ENCODE measurements around the gene ASPN. TPM values are rescaled to one million over a fixed set of nuclear protein-coding genes. Genes with fewer than 3 reads are reported as not detected.

The ASPN gene
- total RNA-seq, 4 donors from 2014 or later, result 3.3 to 18.4 (median 5.5) TPM

- Histone ChIP-seq H3K27me3 (no peaks in the 10 kb centered on the region), H3K36me3 (no peaks in the 10 kb centered on the region), H3K27ac (no peak overlapping the region), H3K4me1 (peaks cover 0 to 26% (median 6%) of the 10 kb centered on the region in 4 donors), H3K9me3 (no peaks in the 10 kb centered on the region), H3K4me3 (no peak overlapping the region)
- WGBS, 2 donors, result 70 to 92% methylated on average over 1 of the region's 1 CpG
- TF ChIP-seq EP300 (IDR thresholded peaks at IDR 0.05), result no peak
- TF ChIP-seq POLR2A (IDR thresholded peaks at IDR 0.05), result no peak
- TF ChIP-seq CTCF (IDR thresholded peaks at IDR 0.05), result no peak
- DNase-seq (ENCODE audit: low spot score in 2 of 2), result no peak
These were observed 5.3 kb downstream of the ASPN start for GRCh38 chr9:92476962-92477361.

- 77 to 80% methylated on average over 3 of the region's 3 CpGs for WGBS, 2 donors
These were observed 7.7 kb downstream of the ASPN start for GRCh38 chr9:92474587-92474986.

GRCh38 chr9:92468206-92468605 is 14.1 kb downstream of the ASPN start:
- 86 to 95% methylated on average over 2 of the region's 2 CpGs for WGBS, 2 donors
- Histone ChIP-seq H3K27ac (no peak overlapping the region), H3K27me3 (no peaks in the 10 kb centered on the region), H3K36me3 (no peaks in the 10 kb centered on the region), H3K4me1 (peaks cover 0 to 5% (median 0%) of the 10 kb centered on the region in 4 donors), H3K4me3 (no peak overlapping the region), H3K9me3 (no peaks in the 10 kb centered on the region)
- TF ChIP-seq POLR2A (IDR thresholded peaks at IDR 0.05) (no peak), EP300 (IDR thresholded peaks at IDR 0.05) (no peak), CTCF (IDR thresholded peaks at IDR 0.05) (no peak)
- DNase-seq (ENCODE audit: low spot score in 2 of 2), result no peak

More at GRCh38 chr9:92474587-92474986, 7.7 kb downstream of the ASPN start:
- Histone ChIP-seq H3K36me3 (no peaks in the 10 kb centered on the region), H3K4me1 (peaks cover 0 to 6% (median 2%) of the 10 kb centered on the region in 4 donors), H3K9me3 (no peaks in the 10 kb centered on the region), H3K4me3 (no peak overlapping the region), H3K27me3 (no peaks in the 10 kb centered on the region), H3K27ac (no peak overlapping the region)
- TF ChIP-seq EP300 (IDR thresholded peaks at IDR 0.05) (no peak), CTCF (IDR thresholded peaks at IDR 0.05) (no peak), POLR2A (IDR thresholded peaks at IDR 0.05) (no peak)
- DNase-seq (ENCODE audit: low spot score in 2 of 2), result no peak

GRCh38 chr9:92467511-92467910 is 14.8 kb downstream of the ASPN start:
- Histone ChIP-seq H3K4me1 (peaks cover 0 to 5% (median 0%) of the 10 kb centered on the region in 4 donors), H3K27me3 (no peaks in the 10 kb centered on the region), H3K4me3 (no peak overlapping the region), H3K36me3 (no peaks in the 10 kb centered on the region), H3K27ac (no peak overlapping the region), H3K9me3 (no peaks in the 10 kb centered on the region)
- WGBS, 2 donors, result 82 to 88% methylated on average over 2 of the region's 2 CpGs
- TF ChIP-seq POLR2A (IDR thresholded peaks at IDR 0.05) (no peak), EP300 (IDR thresholded peaks at IDR 0.05) (no peak), CTCF (IDR thresholded peaks at IDR 0.05) (no peak)
- no peak for DNase-seq (ENCODE audit: low spot score in 2 of 2)

- TF ChIP-seq POLR2A (IDR thresholded peaks at IDR 0.05) (no peak), CTCF (IDR thresholded peaks at IDR 0.05) (no peak), EP300 (IDR thresholded peaks at IDR 0.05) (no peak)
- Histone ChIP-seq H3K27ac (no peak overlapping the region), H3K4me1 (peaks cover 0 to 5% (median 0%) of the 10 kb centered on the region in 4 donors), H3K9me3 (no peaks in the 10 kb centered on the region), H3K36me3 (no peaks in the 10 kb centered on the region), H3K27me3 (no peaks in the 10 kb centered on the region), H3K4me3 (no peak overlapping the region)
- whole genome bisulfite sequencing, 2 donors, result 88 to 100% methylated on average over 1 of the region's 1 CpG
- DNase-seq (ENCODE audit: low spot score in 2 of 2), result no peak
These were observed 15.3 kb downstream of the ASPN start for GRCh38 chr9:92467041-92467440.
